Neuron (in vitro differentiated cells): ENCODE measurements around the gene CEP85L.

Source experiments
- H2AFZ ChIP-seq: one replicate; pipeline ENCODE4 v1.6.1; 2013; ENCODE audit warnings: low read depth, mild to moderate bottlenecking, inconsistent platforms, low read length, moderate library complexity
- H3K27me3 ChIP-seq: one replicate; pipeline ENCODE4 v1.6.1; 2013; ENCODE audit warnings: low read length; ENCODE audit not compliant: insufficient read depth
- H3K36me3 ChIP-seq: one replicate; pipeline ENCODE4 v1.6.1; 2013; ENCODE audit warnings: low read length; ENCODE audit not compliant: insufficient read depth
- H3K4me1 ChIP-seq: one replicate; pipeline ENCODE4 v1.6.1; 2013; ENCODE audit warnings: low read length; ENCODE audit not compliant: insufficient read depth
- H3K4me3 ChIP-seq: 2 replicates; pipeline ENCODE4 v1.5.1; 2013; ENCODE audit warnings: mild to moderate bottlenecking, low read length, moderate library complexity
- H3K9me3 ChIP-seq: one replicate; pipeline ENCODE4 v1.6.1; 2013; ENCODE audit warnings: low read length

Gene CEP85L

DNA sequence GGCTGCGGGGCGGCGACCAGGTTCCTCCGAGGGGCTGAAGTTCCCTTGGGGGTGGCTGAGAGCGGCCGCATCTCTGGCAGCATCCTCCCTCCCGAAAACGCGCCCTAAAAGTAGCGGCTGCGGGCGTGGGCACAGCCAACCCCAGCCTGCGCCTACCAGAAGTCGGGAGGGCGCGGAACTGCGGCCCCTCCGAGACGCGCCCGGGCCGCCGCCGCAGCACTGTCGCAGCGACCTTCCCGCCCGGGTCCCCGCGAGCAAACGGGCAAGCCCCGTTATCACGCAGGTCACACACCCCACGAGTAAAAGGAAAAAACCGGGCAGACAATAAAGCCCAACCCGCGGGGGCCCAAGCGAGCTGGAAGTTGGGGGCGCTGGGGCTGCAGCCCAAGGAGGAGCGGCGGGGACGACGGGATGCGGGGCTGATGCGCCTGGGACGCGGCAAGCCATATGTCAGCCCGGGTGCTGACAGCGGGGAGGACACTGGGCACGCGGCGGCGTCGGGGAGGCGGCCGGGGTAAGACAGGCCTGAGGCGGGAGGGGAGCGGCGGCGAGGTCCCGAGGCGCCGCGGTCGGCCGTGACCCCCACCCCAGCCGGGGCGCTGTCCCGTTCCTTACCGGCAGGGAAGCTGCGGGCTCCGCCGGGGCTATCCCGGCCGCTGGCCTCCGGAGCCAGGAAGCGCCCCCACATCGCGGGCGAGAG, 659 bp downstream of the CEP85L start:
- H2AFZ ChIP-seq, result peak overlapping the region; percentile 97
- H3K4me1 ChIP-seq, result peaks cover 15% of the 10 kb centered on the region
- no peaks in the 10 kb centered on the region for H3K9me3 ChIP-seq
- H3K4me3 ChIP-seq, result peak overlapping the region; percentile 93
- no peaks in the 10 kb centered on the region for H3K36me3 ChIP-seq
- no peaks in the 10 kb centered on the region for H3K27me3 ChIP-seq

DNA sequence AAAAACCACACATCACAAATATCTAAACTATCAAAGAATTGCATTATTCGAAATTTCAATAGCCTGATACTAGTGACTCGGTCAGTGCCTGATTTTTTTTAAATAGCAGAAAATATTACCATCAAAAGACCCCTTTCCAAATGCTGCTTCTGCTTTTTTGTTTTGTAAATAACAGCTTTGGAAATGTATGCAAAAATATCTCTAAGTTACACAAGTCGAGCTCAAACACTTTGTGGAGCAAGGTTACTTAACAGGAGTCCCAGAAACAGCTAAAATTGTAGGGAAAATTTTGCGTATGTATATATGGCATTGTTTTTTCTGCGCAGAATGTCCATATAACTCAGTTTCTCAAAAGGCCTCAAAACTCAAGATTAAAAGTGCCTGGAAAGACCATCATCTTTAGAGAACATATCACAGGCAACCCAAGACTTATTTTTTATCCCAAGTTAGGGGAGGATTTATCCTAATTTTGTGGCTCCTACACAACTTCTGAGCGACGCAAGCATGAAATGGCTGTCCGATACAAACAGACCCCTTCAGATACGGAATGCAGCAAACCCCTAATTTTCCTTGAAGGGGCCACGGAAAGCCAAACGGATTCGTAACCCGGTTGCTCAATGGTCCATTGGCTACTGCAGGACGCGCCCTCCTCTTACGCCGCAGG, 1.3 kb downstream of the CEP85L start:
- Histone ChIP-seq H3K4me1 (peaks cover 15% of the 10 kb centered on the region), H3K4me3 (peak overlapping the region; percentile 93), H3K36me3 (no peaks in the 10 kb centered on the region), H2AFZ (peak overlapping the region; percentile 97), H3K27me3 (no peaks in the 10 kb centered on the region), H3K9me3 (no peaks in the 10 kb centered on the region)

GRCh38 chr6:118648866-118649554, 2.4 kb downstream of the CEP85L start:
- no peaks in the 10 kb centered on the region for H3K27me3 ChIP-seq
- H2AFZ ChIP-seq, result no peak overlapping the region
- H3K9me3 ChIP-seq, result no peaks in the 10 kb centered on the region
- H3K4me1 ChIP-seq, result peaks cover 15% of the 10 kb centered on the region
- no peaks in the 10 kb centered on the region for H3K36me3 ChIP-seq
- peak overlapping the region; percentile 93 for H3K4me3 ChIP-seq

DNA sequence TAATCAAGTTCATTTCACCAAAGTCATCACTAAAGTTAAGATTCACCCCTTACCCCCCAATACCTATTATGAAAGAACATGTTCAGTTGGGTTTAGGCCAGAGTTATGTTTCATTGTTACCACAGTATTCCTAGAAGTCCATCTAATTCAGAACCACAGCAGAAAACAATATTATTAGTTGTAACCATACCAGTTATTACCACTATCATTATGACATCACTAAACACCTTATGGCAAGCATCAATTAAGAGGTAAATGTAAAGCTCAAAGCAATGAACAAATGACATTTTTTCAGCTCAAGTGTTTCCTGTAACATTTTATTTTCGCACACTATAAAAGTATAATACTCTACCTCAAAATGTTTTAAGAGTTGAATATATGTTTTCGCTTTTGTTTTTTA, 4.4 kb downstream of the CEP85L start:
- no peaks in the 10 kb centered on the region for H3K27me3 ChIP-seq
- no peaks in the 10 kb centered on the region for H3K9me3 ChIP-seq
- peaks cover 15% of the 10 kb centered on the region for H3K4me1 ChIP-seq
- no peak overlapping the region for H2AFZ ChIP-seq
- H3K4me3 ChIP-seq, result no peak overlapping the region
- no peaks in the 10 kb centered on the region for H3K36me3 ChIP-seq

GRCh38 chr6:118645395-118645794, 6.0 kb downstream of the CEP85L start:
- H3K27me3 ChIP-seq, result no peaks in the 10 kb centered on the region
- H3K9me3 ChIP-seq, result no peaks in the 10 kb centered on the region

GRCh38 chr6:118644007-118644406, 7.4 kb downstream of the CEP85L start:
- Histone ChIP-seq H3K9me3 (no peaks in the 10 kb centered on the region), H3K4me3 (no peak overlapping the region), H3K27me3 (no peaks in the 10 kb centered on the region), H2AFZ (no peak overlapping the region), H3K36me3 (no peaks in the 10 kb centered on the region), H3K4me1 (peaks cover 3% of the 10 kb centered on the region)

More at GRCh38 chr6:118645395-118645794, 6.0 kb downstream of the CEP85L start:
- Histone ChIP-seq H3K36me3 (no peaks in the 10 kb centered on the region), H3K4me1 (peaks cover 15% of the 10 kb centered on the region), H3K4me3 (no peak overlapping the region), H2AFZ (no peak overlapping the region)

DNA sequence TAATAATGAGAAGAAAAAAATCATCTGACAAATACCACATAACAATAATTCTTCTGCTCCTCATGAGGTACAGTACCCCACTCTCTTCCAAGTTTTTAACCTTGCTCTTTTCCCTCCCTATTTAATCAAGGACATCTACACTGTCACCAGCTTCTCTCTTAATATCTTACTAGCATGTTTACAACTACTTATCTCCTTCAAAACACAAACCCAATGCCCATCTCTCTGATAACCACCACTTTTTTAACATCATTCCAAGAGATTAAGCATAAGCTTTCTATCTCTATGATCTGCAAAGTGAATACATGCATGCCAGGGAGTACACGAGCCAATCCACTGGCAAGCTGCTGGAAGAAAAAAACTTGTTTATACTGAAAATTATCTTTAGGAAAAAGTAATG, 10.3 kb downstream of the CEP85L start:
- Histone ChIP-seq H3K4me3 (no peak overlapping the region), H3K27me3 (no peaks in the 10 kb centered on the region), H3K9me3 (no peaks in the 10 kb centered on the region), H2AFZ (no peak overlapping the region), H3K4me1 (no peaks in the 10 kb centered on the region), H3K36me3 (no peaks in the 10 kb centered on the region)

- H3K4me3 ChIP-seq, result no peak overlapping the region
- H3K36me3 ChIP-seq, result no peaks in the 10 kb centered on the region
- no peak overlapping the region for H2AFZ ChIP-seq
- no peaks in the 10 kb centered on the region for H3K27me3 ChIP-seq
- no peaks in the 10 kb centered on the region for H3K4me1 ChIP-seq
- no peaks in the 10 kb centered on the region for H3K9me3 ChIP-seq
Observed at GRCh38 chr6:118639054-118639964, 12.1 kb downstream of the CEP85L start.

- Histone ChIP-seq H3K4me1 (peaks cover 5% of the 10 kb centered on the region), H3K4me3 (no peak overlapping the region), H3K36me3 (no peaks in the 10 kb centered on the region), H3K9me3 (no peaks in the 10 kb centered on the region), H2AFZ (no peak overlapping the region), H3K27me3 (no peaks in the 10 kb centered on the region)
Observed at GRCh38 chr6:118638288-118638687, 13.1 kb downstream of the CEP85L start.

DNA sequence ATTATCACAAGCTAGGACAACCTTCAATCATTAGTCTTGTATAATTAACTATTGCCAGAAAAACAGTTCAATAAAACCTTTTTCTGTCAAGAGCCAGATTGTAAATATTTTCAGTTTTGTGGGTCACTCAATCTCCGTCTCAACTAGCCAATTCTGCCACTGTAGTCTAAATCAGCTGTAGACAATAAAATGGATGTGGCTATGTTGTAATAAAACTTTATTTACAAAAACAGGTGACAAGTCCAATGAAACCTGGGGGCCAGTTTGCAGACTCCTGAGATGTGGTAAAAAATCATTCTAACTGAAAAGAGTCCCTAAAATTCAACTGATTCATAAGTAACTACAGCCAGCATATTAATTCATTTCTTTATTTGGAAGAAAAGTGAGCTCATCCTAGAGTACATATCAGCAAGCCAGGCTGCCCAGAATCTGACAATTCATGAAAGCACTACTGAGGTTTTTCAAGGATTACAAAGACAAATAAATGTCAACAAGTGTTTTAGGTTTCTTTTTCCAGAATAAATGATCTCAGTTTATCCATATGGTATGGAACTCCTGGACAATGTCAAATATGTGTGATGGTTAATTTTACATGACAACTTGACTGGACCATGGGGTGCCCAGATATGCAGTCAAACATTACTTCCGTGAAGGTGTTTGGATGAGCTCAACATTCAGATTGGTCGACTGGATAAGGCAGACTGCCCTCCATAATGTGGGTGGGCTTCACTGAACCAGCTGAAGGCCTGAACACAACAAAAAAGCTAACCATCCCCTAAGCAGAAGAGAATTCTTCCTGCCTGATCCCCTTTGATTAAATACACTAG, 15.3 kb downstream of the CEP85L start:
- Histone ChIP-seq H3K9me3 (no peaks in the 10 kb centered on the region), H2AFZ (no peak overlapping the region), H3K4me1 (peaks cover 5% of the 10 kb centered on the region), H3K27me3 (no peaks in the 10 kb centered on the region), H3K36me3 (peaks cover 3% of the 10 kb centered on the region), H3K4me3 (no peak overlapping the region)

GRCh38 chr6:118632359-118632758, 19.0 kb downstream of the CEP85L start:
- no peak overlapping the region for H3K4me3 ChIP-seq
- no peaks in the 10 kb centered on the region for H3K27me3 ChIP-seq
- H3K36me3 ChIP-seq, result peaks cover 8% of the 10 kb centered on the region
- no peaks in the 10 kb centered on the region for H3K9me3 ChIP-seq
- H3K4me1 ChIP-seq, result peaks cover 5% of the 10 kb centered on the region
- H2AFZ ChIP-seq, result no peak overlapping the region

DNA sequence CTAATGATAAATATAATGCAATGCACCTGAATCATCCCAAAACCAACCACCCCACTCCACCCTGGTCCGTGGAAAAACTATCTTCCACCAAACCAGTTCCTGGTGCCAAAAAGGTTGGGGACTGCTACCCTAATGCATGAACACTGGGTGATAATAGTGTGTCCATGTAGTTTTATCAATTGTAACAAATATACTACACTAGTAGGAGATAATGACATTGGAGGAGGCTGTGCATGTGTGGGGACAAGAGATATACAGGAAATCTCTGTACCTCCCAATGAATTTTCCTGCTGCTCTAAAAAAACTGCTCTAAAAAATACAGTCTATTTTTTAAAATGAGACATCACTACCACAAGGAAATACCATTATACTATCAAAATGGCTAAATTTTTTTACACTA, 20.5 kb downstream of the CEP85L start:
- Histone ChIP-seq H3K27me3 (no peaks in the 10 kb centered on the region), H2AFZ (no peak overlapping the region), H3K4me3 (no peak overlapping the region), H3K4me1 (peaks cover 5% of the 10 kb centered on the region), H3K36me3 (peaks cover 8% of the 10 kb centered on the region), H3K9me3 (peaks cover under 1% of the 10 kb centered on the region)
